ENCODE results near the gene AZIN2.
"Not testable (repeated sequence)": the region's sequence is repeated elsewhere in the genome, so short reads cannot be mapped to it uniquely, and the experiment has no call there.

Gene AZIN2

DNA sequence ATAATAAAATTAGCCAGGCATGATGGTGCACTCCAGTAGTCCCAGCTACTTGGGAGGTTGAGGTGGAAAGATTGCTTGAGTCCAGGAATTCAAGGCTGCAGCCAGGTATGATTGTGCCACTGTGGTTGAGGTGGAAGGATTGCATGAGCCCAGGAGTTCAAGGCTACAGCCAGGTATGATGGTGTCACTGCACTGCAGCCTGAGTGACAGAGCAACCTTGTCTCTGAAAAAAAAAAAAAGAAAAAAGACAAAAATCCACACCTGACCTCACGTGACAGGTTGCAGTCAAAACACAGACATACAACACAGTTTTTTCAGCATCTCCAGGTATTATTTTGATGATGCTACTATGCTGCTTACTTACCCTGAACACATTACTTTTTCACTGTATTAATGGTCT lies 39.9 kb upstream of the AZIN2 start:
- no peak overlapping the region for H3K27ac ChIP-seq
- TF ChIP-seq, protein P1, sequence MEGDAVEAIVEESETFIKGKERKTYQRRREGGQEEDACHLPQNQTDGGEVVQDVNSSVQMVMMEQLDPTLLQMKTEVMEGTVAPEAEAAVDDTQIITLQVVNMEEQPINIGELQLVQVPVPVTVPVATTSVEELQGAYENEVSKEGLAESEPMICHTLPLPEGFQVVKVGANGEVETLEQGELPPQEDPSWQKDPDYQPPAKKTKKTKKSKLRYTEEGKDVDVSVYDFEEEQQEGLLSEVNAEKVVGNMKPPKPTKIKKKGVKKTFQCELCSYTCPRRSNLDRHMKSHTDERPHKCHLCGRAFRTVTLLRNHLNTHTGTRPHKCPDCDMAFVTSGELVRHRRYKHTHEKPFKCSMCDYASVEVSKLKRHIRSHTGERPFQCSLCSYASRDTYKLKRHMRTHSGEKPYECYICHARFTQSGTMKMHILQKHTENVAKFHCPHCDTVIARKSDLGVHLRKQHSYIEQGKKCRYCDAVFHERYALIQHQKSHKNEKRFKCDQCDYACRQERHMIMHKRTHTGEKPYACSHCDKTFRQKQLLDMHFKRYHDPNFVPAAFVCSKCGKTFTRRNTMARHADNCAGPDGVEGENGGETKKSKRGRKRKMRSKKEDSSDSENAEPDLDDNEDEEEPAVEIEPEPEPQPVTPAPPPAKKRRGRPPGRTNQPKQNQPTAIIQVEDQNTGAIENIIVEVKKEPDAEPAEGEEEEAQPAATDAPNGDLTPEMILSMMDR (conservative IDR thresholded peaks at IDR 0.05), result no peak

DNA sequence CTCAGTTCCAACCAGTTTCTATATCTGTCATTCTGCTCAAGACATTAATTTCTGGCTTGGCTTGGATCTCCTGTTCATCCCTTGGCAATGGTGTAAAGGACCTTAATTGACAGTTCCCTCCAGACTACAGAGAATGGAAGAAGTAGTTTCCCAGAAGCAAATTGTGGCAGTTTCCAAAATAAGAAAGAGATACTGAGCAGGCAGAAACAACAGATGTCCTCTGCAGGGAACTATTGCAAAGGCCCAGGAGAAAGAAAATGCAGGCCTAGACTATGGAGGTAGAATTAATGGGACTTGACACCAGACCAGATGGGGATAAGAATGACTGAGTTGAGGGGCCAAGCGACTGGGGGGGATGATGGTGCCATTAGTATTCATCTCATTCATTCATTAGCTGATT lies 38.1 kb upstream of the AZIN2 start:
- TF ChIP-seq, protein P1 (conservative IDR thresholded peaks at IDR 0.05), result no peak
- no peak overlapping the region for H3K27ac ChIP-seq

DNA sequence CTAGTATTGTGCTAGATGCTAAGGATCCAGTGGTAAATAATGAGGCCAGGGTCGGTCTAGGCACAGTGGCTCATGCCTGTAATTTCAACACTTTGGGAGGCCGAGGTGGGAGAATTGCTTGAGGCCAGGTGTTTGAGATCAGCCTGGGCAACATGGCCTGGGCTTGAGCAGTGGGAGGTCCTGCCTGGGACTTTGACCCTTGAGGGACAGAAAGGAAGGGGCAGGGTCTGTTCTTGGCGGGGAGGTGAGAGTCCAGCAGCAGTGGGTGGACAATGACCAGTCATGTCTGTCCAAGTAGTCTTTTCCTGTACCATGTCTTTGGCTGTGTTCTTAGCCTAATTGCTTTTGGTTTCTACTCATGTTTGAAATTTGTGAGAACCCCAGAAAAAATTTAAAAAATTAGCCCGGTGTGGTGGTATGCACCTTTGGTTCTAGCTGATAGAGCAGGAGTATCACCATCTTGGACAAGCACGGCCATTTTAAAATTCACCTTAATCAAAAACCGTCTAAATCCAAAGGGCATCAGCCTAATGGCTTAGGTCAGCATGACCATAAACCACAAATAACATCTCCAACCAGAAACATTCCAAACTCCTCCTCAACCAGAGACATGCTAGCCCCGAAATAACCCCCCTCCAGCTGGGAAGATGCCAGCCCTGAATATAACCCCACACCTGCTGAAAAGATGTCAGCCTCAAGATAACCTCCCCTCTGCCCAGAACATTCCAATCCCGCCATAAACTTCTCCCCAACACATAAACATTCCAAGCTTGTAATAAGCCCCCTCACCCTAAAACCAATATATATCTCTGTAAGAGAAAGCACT lies 37.5 kb upstream of the AZIN2 start:
- TF ChIP-seq, protein P1 (conservative IDR thresholded peaks at IDR 0.05), result no peak
- H3K27ac ChIP-seq, result no peak overlapping the region

DNA sequence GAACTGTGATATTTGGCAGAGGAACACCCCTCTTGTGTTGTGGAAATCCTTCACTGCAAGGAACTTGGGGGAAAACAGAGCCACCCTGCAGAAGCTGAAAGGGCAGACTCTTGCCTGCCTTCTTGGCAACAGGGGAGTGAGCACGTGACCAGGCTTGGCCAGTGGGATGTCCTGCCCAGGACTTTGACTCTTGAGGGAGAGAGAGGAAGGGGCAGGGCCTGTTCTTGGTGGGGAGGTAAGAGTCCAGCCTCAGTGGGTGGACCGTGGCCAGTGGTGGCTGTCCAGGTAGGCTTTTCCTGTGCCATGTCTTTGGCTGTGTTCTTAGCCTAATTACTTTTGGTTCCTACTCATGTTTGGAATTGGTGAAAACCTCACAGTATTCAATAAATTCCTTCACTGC lies 35.7 kb upstream of the AZIN2 start:
- TF ChIP-seq, protein P1 (conservative IDR thresholded peaks at IDR 0.05), result no peak
- H3K27ac ChIP-seq, result no peak overlapping the region

DNA sequence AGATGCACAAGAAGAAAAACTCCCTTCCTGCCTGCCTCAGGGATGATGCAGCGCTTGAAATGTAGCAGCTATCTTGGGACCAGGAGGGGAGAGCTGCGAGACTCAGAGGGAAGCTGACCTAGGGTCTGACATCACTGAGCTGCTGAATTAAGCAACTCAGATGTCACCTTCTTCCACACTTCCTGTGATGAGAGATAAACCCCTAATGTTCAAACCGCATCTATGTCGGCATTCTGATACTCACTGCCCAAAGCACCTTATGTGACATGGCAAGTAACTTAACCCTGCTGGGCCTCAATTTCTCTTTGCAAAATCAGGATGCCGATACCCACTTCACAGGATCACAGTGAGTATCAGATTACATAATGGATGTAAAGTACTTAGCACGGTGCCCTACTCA lies 35.1 kb upstream of the AZIN2 start:
- TF ChIP-seq, protein P1 (conservative IDR thresholded peaks at IDR 0.05), result no peak
- no peak overlapping the region for H3K27ac ChIP-seq

DNA sequence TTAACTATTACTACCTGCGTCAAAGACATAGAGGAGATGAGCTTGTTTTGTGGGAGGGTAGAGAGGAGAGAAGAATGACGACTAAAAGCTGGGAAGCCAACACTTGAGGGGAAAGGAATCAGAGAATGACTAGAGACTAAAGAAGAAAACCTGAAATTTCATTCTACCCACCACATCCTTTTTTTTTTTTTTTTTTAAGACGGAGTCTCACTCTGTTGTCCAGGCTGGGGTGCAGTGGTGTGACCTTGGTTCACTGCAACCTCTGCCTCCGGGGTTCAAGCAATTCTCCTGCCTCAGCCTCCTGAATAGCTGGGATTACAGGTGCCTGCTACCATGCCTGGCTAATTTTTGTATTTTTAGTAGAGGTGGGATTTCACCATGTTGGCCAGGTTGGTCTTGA lies 34.7 kb upstream of the AZIN2 start:
- not testable (repeated sequence) for H3K27ac ChIP-seq

DNA sequence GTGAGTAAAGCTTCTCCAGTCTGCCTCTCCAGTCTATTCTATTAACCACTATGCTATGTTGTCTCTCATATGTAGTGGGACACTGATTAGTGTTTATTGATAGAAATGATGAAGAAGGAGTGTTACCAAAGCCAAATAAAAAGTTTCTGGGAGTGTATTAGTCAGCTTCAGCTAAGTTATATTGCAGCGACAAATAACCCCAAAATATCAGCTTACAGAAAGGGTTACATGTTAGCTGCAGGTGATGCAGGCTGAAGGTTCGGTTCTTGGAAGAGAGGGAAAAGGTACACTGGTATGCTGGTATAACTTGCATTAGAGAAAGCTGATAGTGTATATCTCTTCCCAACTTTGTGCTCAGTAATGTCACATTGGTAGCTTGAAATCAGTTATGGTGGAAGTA lies 33.7 kb upstream of the AZIN2 start:
- no peak overlapping the region for H3K27ac ChIP-seq
- TF ChIP-seq, protein P1 (conservative IDR thresholded peaks at IDR 0.05), result no peak

DNA sequence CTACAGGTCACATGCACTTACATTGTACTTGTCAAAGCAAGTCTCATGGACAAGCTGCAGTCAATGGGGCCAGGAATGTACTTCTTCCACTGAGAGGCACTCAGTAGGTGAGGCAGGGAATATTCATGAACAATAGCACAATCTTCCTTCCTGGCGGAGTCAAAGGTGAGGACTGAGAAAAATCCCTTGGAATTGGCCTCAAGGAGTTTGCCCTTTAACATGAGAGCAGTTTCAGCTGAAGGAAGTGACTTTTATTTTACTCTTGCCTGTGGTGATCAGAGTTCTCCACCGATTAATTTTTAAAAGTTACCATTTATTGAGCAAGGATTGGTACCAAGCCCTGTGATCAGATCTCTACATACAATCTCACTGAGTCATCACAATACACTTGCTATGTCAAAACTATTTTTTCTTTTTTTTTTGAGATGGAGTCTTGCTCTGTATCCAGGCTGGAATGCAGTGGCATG lies 33.1 kb upstream of the AZIN2 start:
- TF ChIP-seq, protein P1 (conservative IDR thresholded peaks at IDR 0.05), result no peak
- no peak overlapping the region for H3K27ac ChIP-seq

Data from VCaP (cell line).